HEK293T (cell line): Measurements from ENCODE around the gene STAC.
"Not testable (repeated sequence)": the region's sequence is repeated elsewhere in the genome, so short reads cannot be mapped to it uniquely, and the experiment has no call there.

Experiments used
- CTCF ChIA-PET: fragments of 350-600 bp; formaldehyde crosslinking; extraction: SDS; loops from one replicate; lab custom pipeline; 2021; ENCODE audit warnings: antibody characterized with exemption, inconsistent platforms; lab: Yijun Ruan, JAX
- POLR2A ChIA-PET: fragments of 350-600 bp; formaldehyde crosslinking; extraction: SDS; loops from one replicate; lab custom pipeline; 2020; ENCODE audit warnings: antibody characterized with exemption, inconsistent platforms; lab: Yijun Ruan, JAX
- DNase-seq: peaks from one replicate; pipeline ENCODE4 v3.0.0; 2012; ENCODE audit warnings: mixed read lengths; ENCODE audit errors: extremely low spot score
- ARNT ChIP-seq: fragments of 450-650 bp; IDR thresholded peaks from 2 replicates; pipeline ENCODE4 v1.6.1; 2017; ENCODE audit warnings: mild to moderate bottlenecking
- BHLHE40 ChIP-seq: fragments of 450-650 bp; IDR thresholded peaks from 2 replicates; pipeline ENCODE4 v1.6.1; 2016; ENCODE audit warnings: mild to moderate bottlenecking, moderate library complexity, borderline replicate concordance
- CTBP1 ChIP-seq: fragments of 450-650 bp; IDR thresholded peaks from 2 replicates; pipeline ENCODE4 v1.6.1; 2016; ENCODE audit warnings: borderline replicate concordance
- ELF4 ChIP-seq: fragments of 450-650 bp; IDR thresholded peaks from 2 replicates; pipeline ENCODE4 v1.6.1; 2017; ENCODE audit warnings: antibody characterized with exemption
- FOXA1 ChIP-seq: fragments of 450-650 bp; IDR thresholded peaks from 2 replicates; pipeline ENCODE4 v1.6.1; 2016; ENCODE audit warnings: mild to moderate bottlenecking
- FOXK2 ChIP-seq: fragments of 450-650 bp; IDR thresholded peaks from 2 replicates; pipeline ENCODE4 v1.6.1; 2016; ENCODE audit warnings: mild to moderate bottlenecking
- FOXM1 ChIP-seq: fragments of 450-650 bp; IDR thresholded peaks from 2 replicates; pipeline ENCODE4 v1.6.1; 2017; ENCODE audit warnings: mild to moderate bottlenecking, borderline replicate concordance
- HDGF ChIP-seq: fragments of 450-650 bp; IDR thresholded peaks from 2 replicates; pipeline ENCODE4 v1.6.1; 2017; ENCODE audit warnings: antibody characterized with exemption, borderline replicate concordance
- L3MBTL2 ChIP-seq: fragments of 450-650 bp; conservative IDR thresholded peaks from 2 replicates; pipeline ENCODE4 v1.6.1; 2016; ENCODE audit warnings: mild to moderate bottlenecking
- LEF1 ChIP-seq: fragments of 450-650 bp; IDR thresholded peaks from 2 replicates; pipeline ENCODE4 v1.6.1; 2017; ENCODE audit warnings: mild to moderate bottlenecking, borderline replicate concordance
- NFRKB ChIP-seq: fragments of 450-650 bp; IDR thresholded peaks from 2 replicates; pipeline ENCODE4 v1.6.1; 2016; ENCODE audit warnings: mild to moderate bottlenecking, moderate library complexity
- SP1 ChIP-seq: fragments of 450-650 bp; IDR thresholded peaks from 2 replicates; pipeline ENCODE4 v1.6.1; 2017
- SUZ12 ChIP-seq: fragments of 450-650 bp; IDR thresholded peaks from 2 replicates; pipeline ENCODE4 v1.6.1; 2016; ENCODE audit warnings: mild to moderate bottlenecking
- TARDBP ChIP-seq: fragments of 450-650 bp; IDR thresholded peaks from 2 replicates; pipeline ENCODE4 v1.6.1; 2016
- ZNF384 ChIP-seq: fragments of 450-650 bp; IDR thresholded peaks from 2 replicates; pipeline ENCODE4 v1.6.1; 2016
- TF ChIP-seq, protein P1 (sequence below): fragments of 450-650 bp; IDR thresholded peaks from 2 replicates; pipeline ENCODE4 v1.6.1; 2016

STAC gene

DNA sequence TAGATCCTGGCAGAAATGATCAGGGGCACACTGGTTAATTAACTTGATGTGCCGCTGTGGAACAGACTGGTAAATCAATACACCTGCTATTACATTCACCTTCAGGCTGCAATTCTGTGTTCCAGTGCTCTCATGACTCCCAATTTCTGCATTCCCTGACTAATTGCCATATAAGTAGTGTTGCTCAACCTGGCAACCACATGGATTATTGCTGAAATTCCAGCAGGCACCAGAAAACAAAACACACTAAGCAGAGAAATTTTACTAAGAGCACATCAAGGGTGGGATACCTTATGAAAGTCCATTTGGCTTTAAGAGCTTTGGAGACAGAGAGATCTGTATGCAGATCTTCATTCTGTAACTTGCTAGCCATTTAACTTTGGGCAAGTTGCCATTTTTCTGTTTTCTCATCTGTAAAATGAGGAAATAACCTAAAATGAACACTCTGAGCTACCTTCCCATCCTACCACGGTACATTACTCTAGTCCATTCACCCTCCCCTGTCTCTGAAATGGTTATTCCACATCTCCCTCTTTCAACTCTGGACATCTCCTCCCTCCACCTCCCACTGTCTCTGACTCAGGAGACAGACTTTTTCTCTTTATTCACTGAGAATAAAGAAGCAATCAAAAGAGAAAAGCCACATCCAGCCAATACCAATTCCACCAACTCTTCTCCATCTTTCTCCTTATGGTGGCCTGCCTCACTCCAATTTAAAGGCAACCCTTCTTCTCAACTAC is 54.6 kb downstream of the STAC start:
- TF ChIP-seq ARNT (no peak), L3MBTL2 (no peak), LEF1 (no peak), FOXA1 (no peak), BHLHE40 (no peak), FOXM1 (no peak), CTBP1 (no peak), SP1 (no peak), ZNF384 (no peak), ELF4 (no peak), TARDBP (no peak), NFRKB (no peak), SUZ12 (no peak), FOXK2 (no peak), HDGF (no peak)
- TF ChIP-seq, protein P1, sequence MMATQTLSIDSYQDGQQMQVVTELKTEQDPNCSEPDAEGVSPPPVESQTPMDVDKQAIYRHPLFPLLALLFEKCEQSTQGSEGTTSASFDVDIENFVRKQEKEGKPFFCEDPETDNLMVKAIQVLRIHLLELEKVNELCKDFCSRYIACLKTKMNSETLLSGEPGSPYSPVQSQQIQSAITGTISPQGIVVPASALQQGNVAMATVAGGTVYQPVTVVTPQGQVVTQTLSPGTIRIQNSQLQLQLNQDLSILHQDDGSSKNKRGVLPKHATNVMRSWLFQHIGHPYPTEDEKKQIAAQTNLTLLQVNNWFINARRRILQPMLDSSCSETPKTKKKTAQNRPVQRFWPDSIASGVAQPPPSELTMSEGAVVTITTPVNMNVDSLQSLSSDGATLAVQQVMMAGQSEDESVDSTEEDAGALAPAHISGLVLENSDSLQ = no peak
- no peak for DNase-seq
- CTCF ChIA-PET = no interaction called here
- POLR2A ChIA-PET = no interaction called here

DNA sequence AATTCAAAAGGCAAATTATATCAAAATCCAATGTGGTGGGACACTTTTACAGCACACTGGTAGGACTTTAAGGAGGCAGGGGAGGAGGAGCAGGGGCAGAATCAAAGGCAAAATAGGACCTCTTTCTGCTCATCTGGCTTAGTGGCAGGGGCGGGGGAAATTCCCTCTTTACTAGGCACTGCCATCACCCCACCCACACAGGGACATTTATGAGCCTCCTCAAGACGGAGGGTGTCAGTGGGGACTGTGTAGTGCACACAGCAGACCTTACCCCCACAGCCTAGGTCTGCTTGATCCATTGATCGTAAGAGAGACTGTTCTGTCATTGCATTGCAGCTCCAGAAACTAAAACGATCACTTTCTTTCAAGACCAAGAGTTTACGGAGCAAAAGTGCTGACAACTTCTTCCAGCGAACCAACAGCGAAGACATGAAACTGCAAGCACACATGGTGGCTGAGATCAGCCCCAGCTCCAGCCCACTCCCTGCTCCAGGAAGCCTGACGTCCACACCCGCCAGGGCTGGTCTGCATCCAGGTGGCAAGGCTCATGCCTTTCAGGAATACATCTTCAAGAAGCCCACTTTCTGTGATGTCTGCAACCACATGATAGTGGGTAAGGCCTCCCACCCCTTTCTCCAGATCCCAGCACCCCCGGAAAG is 62.9 kb downstream of the STAC start:
- no peak for DNase-seq
- ChIA-PET POLR2A (no interaction called here), CTCF (no interaction called here)
- TF ChIP-seq CTBP1 = no peak
- TF ChIP-seq L3MBTL2 = no peak
- TF ChIP-seq ARNT = no peak

DNA sequence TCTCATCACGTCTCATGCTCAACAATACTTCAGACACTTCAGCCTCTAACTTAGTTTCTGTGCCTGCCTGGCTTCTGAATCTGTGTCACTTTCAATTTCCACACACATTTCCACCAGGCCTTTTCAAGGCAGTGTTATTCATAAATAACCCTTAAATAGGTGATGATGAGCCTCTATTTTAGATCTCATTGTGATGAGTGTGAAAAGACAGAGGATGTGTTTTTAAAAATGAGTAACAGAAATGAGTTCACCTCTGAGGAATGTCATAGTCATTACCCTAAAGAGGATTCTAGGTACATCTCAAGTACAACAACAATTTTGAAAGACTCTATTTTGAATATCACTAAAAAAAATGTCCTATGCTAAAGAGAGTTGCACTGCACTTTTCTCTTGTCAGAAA is 64.6 kb downstream of the STAC start:
- CTCF ChIA-PET = no interaction called here
- TF ChIP-seq FOXM1 (no peak), LEF1 (no peak), ARNT (no peak), FOXA1 (no peak), BHLHE40 (no peak)
- POLR2A ChIA-PET = no interaction called here
- no peak for DNase-seq

DNA sequence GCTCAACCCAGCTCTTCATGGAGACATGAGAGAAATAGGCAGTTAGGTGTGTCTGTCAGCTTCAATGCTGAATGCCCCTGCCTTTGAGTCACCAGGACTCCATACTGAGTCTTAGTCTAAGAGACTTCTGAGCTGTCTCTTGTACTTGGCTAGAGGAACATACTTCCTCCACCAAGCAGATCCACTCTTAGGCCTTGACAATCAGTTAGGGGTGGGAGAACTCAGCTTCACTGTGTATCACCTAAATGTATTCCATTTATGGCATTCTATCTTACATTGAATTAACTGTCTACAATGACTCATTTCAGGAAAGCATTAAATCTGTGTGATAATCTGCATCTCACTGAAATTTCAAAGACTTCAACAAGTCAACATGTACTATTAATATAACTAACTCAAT is 66.0 kb downstream of the STAC start:
- no peak for DNase-seq
- CTCF ChIA-PET = no interaction called here
- POLR2A ChIA-PET = no interaction called here
- no peak for TF ChIP-seq FOXK2
- TF ChIP-seq SUZ12 = no peak
- no peak for TF ChIP-seq FOXA1
- TF ChIP-seq HDGF = no peak
- no peak for TF ChIP-seq NFRKB
- TF ChIP-seq ZNF384 = no peak
- TF ChIP-seq BHLHE40 = no peak
- TF ChIP-seq SP1 = no peak
- no peak for TF ChIP-seq L3MBTL2
- TF ChIP-seq FOXM1 = no peak
- TF ChIP-seq ELF4 = no peak
- TF ChIP-seq, protein P1 = no peak

DNA sequence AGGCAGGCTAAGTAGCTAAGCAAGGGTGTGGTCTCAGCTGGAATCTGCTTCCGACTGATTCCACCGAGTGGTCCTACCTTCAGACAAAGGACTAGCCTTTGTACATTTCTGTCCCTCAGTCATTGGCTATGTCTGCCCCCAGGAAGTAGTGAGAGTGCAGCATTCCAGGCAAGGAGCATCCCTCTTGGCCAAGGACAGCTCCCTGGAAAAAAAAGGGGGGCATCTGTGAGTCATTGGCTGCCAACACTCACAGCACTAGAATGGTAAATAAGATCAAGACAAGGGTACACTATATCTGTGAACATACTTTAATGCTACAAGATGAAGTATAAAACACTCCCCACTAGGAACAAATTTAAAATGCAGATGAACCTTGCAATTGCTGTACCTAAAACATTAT is 66.8 kb downstream of the STAC start:
- ChIA-PET CTCF (no interaction called here), POLR2A (no interaction called here)
- TF ChIP-seq FOXM1 = no peak
- TF ChIP-seq SP1 = no peak
- no peak for TF ChIP-seq NFRKB
- TF ChIP-seq, protein P1 = no peak
- no peak for TF ChIP-seq SUZ12
- no peak for DNase-seq

DNA sequence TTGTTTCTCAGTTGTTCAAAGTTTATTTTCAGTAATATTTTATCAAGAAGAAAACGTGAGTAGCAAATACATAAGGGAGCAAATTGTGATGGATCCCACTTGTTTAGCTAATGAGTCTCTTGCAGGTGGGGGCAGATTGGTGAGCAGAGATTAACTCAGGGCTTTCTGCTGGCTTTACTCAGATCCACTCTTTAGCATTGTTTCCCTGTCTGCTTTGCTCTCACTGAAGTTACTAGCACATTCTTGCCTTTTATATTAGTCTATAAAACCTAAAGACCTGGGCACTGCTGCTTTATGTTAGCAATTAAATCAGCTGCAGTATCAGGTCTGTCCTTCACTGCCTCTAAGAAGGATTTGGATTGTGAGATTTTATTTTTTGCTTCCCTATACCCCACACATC is 71.5 kb downstream of the STAC start:
- TF ChIP-seq FOXM1 (no peak), LEF1 (no peak), ARNT (no peak), TARDBP (no peak), SP1 (no peak), ELF4 (no peak), L3MBTL2 (no peak), CTBP1 (no peak), ZNF384 (no peak), BHLHE40 (no peak), NFRKB (no peak), SUZ12 (no peak), FOXA1 (no peak), FOXK2 (no peak), HDGF (no peak)
- TF ChIP-seq, protein P1 = no peak
- POLR2A ChIA-PET = no interaction called here
- DNase-seq = no peak
- CTCF ChIA-PET = no interaction called here

DNA sequence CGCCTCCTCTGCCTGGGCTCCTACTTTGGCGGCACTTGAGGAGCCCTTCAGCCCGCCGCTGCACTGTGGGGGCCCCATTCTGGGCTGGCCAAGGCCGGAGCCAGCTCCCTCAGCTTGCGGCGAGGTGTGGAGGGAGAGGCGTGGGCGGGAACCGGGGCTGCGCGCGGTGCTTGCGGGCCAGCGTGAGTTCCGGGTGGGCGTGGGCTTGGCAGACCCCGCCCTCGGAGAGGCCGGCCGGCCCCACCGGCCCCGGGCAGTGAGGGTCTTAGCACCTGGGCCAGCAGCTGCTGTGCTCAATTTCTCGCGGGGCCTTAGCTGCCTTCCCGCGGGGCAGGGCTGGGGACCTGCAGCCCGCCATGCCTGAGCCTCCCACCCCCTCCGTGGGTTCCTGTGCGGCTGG is 72.9 kb downstream of the STAC start:
- DNase-seq, POLR2A ChIA-PET, CTCF ChIA-PET: not testable (repeated sequence)

DNA sequence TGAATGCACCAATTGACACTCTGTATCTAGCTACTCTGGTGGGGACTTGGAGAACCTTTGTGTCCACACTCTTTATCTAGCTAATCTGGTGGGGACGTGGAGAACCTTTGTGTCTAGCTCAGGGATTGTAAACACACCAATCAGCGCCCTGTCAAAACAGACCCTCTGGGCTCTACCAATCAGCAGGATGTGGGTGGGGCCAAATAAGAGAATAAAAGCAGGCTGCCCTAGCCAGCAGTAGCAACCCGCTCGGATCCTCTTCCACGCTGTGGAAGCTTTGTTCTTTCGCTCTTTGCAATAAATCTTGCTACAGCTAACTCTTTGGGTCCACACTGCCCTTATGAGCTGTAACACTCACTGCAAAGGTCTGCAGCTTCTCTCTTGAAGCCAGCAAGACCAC is 73.6 kb downstream of the STAC start:
- POLR2A ChIA-PET, CTCF ChIA-PET, DNase-seq: not testable (repeated sequence)
